Activated naive CD4-positive, alpha-beta T cell treated with anti-CD3 and anti-CD28 coated beads, Interleukin-2, amount 50 U/mL, for 16 hours (primary cell): Measurements from ENCODE around the gene KAZN.
"Not testable (repeated sequence)": the region's sequence is repeated elsewhere in the genome, so short reads cannot be mapped to it uniquely, and the experiment has no call there.

Experiments
- DNase-seq: peaks from one replicate; pipeline ENCODE4 v3.0.0-alpha.2; 2020

KAZN gene

GRCh38 chr1:14598498-14599182 is at the start of gene KAZN:
Gene KAZN (plus strand): TSS chr1:14598685.
- DNase-seq = no peak

GRCh38 chr1:14549897-14550620 is 48.4 kb upstream of the KAZN start:
- DNase-seq = no peak

- DNase-seq = no peak
These were observed 47.1 kb upstream of the KAZN start for GRCh38 chr1:14551386-14551785.

DNA sequence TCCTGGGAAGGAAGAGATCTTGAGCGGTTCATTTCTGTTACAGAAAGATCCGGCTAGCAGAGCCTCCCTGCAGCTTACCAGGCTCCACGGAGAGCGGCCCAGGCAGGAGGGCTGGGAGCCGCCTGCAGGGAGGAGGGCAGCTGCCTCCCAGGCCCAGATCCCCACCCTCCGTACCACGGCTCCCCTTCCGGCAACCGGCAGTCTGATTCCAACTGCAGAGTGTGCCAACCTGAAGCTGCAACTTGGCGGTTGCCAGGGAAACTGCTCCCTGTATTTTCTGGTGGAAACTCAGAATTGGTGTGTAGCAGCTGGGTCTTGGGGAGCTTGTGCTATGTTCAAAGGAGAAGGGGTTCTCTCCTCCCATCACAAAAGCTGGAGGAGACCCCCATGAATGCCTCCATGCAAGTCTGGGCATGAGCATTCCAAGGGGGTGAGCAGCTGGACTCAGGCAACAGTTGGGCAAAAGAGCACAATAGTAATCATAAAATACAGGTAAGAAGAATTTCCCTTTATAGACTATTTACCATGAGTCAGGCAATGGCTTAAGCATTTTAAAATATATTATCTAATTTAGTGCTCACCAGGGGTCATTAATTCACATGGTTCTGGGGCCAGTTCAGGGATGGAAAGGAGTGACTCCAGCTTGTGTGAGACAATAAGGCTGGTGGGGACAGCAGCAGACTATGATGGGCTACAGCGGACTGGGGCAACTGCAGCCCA is 46.1 kb upstream of the KAZN start:
- DNase-seq = no peak

DNA sequence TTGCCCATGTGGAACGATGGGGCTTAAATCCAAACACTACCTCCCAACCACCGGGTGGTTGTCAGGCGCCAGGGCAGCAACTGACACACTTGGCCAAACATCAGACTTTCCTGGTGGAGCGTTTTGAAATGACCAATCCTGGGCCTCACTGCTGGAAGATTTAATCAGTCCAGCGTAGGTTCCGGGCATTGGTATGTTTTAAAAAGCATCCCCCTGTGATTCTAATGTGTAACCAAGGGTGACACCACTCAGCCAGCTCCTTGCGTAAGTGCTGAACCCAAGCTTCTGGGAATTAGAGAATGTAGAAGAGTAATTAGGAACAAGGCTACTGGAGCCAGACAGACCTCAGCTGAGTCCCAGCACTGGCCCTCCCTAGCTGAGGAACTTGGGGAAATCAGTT is 44.8 kb upstream of the KAZN start:
- DNase-seq = no peak

DNA sequence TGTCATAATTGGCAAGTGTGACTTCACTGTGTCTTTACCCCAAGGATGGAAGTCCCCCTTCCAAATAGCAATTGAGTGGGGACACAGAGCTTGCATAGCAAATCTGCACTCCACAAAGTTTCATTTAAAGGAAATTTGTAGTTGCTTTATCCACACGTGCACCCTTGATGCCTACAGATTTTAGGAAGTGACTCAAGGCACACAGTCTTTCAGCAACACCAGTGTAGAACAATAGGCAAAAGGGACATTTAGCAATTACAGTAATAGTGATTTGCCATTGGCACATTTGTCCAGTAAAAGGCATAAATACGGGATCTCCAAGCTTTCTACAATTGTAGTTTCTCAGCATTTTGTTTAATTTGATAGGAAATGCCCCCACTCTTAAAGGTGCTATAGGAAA is 43.4 kb upstream of the KAZN start:
- no peak for DNase-seq

DNA sequence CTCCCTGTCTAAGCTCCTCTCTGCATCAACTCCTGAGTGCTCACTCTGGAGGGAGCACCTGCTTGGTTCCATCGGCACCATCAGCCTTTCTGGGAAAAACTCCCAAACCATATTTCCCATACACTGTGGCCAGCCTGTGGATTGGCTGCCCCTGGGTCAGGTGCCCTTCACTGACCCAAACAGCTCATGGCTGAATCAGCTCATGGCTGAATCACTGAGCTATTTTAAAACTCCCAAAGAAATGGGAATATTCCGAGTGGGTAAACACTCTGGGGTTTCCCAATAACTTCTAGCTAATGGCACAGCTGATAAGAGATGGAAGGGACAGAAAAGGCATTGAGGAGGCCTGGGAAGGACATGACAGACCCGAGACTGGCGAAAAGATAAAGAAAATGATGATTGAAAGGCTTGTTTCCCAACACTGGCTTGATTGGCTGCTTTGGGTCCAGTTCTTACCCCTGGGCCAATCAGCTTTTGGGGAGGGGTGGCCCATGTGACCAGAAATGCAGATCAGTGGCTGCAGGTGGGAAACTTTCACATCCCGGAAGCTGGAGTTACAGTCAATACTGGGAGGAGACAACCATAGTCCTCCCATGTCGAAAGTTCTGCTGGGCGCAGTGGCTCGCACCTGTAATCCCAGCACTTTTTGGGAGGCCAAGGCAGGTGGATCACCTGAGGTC is 37.3 kb upstream of the KAZN start:
- DNase-seq = no peak

DNA sequence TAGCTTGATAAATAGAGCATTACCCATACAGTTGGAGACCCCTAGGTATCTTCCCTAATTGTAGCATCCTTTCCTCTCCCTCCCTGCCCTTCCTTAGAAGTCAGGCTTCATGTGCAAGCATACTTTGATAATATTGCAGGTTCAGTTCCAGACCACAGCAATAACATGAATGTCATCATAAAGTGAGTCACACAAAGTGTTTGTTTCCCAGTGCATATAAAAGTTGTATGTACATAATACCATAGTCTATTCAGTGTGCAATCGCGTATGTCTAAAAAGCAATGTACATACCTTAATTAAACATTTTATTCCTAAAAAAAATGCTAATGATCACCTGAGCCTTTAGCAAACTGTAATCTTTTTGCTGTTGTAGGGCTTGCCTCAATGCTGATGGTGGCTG is 33.4 kb upstream of the KAZN start:
- DNase-seq = no peak

DNA sequence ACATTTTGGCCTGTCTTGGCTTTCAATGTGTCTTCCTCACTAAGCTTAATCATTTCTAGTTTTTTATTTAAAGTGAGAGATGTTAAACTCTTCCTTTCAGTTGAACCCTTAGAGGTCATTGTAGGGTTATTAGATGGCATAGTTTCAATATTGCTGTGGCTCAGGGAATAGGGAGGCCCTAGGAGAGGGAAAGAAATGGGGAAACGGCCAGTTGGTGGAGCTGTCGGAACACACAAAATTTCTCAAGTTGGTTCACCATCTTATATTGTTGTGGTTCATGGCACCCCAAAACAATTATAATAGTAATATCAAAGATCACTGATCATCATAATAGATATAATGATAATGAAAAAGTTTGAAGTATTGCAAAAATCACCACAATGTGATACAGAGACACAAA is 31.4 kb upstream of the KAZN start:
- DNase-seq = no peak

DNA sequence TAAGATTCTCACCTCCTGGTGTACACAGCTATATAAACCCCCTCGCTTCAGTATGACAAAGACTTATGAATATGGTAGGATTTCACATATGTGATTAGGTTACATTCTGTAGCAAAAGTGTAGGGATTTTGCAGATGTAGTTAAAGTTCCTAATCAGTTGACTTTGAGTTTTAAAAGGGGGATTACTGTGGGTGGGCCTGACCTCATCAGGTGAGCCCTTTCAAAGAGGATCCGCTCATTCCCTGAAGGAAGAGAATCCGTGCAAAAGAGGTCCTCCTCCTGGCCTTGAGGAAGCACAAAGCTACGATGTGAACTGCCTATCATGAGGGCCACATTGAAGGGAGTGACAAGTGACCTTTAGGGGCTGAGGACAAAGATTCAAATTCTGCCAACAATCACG is 30.6 kb upstream of the KAZN start:
- no peak for DNase-seq

- DNase-seq = no peak
These were observed 29.6 kb upstream of the KAZN start for GRCh38 chr1:14568716-14569355.

DNA sequence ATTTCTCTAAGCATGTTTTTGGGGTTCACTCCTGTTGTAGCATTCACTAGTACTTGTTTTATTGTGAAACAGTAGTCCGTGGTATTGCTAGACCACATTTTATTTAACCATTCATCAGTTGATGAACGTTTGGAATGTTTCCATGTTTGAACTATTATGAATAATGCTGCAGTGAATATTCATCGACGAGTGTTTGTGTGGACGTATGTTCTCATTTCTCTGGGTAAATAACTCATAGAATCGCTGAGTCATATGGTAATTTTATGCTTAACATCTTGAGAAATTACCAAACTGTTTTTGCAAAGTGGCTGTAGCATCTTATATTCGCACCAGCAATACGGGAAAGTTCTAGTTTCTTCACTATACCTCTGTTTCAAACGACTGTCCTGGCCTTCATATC is 28.0 kb upstream of the KAZN start:
- no peak for DNase-seq

- DNase-seq = no peak
These were observed 26.4 kb upstream of the KAZN start for GRCh38 chr1:14571810-14572767.

DNA sequence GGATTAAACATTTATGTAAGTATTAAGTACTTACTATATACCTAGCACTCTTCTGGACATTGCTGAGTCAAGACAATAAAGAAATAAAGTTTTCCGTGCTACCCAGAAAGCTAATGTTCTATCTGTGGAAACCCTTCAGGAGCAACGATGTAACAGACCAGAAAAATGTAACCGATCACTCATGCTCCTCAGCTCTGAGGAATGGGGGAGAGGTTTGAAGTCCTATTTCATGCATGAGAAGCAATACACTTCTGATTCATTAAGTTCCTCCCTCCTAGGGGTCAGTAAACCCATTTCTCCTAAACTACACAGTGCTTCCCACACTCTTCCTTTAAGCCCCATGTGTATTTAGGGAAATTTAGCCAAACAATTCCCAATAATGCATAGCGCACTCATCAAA is 25.6 kb upstream of the KAZN start:
- no peak for DNase-seq

GRCh38 chr1:14576155-14576554 is 22.3 kb upstream of the KAZN start:
- no peak for DNase-seq

- no peak for DNase-seq
These were observed 21.2 kb upstream of the KAZN start for GRCh38 chr1:14577261-14577660.

DNA sequence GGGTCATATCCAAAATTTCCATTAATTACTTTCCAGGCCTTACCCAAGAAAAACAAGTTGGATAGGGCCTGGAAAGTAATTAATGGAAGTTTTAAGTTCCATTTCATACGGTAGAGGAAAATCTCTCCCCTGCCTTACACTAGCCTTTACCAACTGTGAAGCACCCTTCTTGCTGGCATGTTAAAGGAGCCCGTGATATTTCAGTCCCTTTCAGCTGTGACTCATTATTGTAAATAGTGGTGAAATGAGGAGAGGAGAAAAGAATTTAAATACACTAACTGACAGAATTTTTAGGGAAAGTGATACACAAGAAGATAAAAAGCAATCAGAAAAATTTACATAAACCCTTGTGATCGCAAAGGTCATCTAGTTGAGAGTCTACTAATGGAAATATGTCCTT is 20.3 kb upstream of the KAZN start:
- DNase-seq = no peak

GRCh38 chr1:14580295-14580694 is 18.2 kb upstream of the KAZN start:
- DNase-seq = not testable (repeated sequence)

GRCh38 chr1:14580986-14581385 is 17.5 kb upstream of the KAZN start:
- no peak for DNase-seq

DNA sequence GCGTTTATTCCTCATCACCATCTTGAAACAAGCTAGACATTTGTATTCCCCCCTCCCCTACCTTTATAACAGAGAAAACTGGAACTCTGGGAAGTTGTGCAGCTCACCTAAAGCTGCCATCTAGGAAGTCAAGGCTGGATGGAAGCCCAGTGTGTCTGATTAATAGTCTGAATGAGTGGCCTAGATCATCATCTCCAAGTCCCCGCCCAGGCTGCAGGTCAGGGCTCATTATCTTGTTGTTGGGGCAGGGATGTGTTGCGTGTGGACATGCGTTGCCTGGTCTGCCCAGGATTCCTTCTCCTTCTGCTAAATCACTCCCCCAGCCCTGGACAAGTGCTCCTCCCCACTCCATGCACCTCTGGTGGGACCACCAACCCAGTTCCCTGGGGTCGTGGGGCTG is 14.7 kb upstream of the KAZN start:
- no peak for DNase-seq

DNA sequence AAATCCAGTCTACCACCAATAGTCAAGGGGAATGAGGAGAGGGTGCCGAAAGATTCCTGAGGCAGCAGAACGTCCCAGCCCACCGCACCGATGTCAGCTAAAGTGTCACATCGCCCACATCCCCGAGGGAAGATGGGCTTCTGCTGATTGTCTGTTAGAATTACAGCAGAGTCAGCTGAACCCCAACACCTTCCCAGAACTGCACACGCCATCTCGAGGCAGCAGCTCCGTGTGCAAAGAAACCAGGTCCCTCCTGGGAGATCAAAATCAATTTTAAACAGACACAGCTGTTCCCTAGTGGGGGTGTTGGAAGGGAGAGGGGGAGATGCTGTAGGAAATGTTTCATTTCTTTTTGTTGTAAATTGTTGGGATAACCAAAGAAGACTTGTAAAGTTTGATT is 12.8 kb upstream of the KAZN start:
- DNase-seq = no peak
